ENCODE data around the gene SYDE2.

The SYDE2 gene

DNA sequence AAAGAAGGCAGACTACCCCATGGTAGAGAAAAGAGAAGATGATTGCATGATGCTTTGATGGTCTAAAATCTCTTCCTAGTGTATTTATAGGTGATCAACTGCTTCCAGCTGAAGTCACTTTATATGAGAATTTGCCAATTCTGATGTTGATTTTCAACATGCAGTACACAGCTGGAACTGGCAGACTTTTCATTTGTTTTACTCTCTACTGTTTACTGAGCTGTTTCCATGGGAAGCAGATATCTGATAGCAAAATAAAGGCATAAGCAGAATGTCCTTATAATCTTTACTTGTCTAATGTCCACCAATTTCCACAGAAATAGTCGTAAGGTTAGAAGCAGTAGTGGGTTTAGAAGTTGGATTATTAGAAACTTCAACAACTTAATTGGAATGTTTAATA, 74.9 kb downstream of the SYDE2 start:
- no peak for DNase-seq (ENCODE audit: low spot score)

- DNase-seq (ENCODE audit: low spot score) = no peak
Observed at GRCh38 chr1:85124091-85124490, 76.7 kb downstream of the SYDE2 start.

- no peak for DNase-seq (ENCODE audit: low spot score)
Observed at GRCh38 chr1:85122169-85122568, 78.6 kb downstream of the SYDE2 start.

DNA sequence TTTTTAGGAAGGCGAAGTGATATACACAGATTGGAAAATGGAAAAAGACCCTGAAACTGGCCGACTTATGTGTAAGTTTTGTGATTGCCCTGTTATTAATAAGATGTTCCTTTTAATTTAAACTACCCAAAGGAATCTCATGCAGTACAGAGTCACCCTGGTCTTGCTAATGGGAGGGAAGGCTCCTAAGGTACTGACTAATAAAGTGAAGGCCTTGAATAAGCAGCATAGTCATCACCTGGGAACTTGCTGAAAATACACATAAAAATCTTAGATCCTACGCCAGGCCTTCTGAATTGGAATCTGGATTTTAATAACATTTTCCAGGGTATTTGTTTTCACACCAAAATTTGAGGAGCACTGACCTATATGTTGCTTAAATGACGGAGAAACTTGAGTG, 79.1 kb downstream of the SYDE2 start:
- DNase-seq (ENCODE audit: low spot score) = no peak

DNA sequence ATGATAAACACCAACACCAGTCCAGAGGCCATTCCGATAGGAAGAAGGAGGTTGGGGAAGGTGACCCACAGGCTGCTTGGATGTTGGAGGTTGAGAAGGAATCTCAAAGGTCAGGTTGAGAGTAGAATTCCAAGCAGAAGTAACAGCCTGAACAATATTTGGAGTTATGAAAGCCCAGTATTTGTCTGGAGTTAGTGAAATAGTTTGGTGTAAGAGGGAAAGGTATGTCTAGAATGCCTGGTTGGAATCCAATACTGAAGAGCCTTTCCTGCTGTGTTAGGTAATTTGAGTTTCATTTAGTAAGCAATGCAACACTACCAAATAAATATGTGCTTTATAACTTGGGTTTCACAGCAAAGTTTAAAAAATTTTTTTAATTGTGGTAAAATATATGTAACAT, 82.1 kb downstream of the SYDE2 start:
- DNase-seq (ENCODE audit: low spot score) = peak; percentile 33

DNA sequence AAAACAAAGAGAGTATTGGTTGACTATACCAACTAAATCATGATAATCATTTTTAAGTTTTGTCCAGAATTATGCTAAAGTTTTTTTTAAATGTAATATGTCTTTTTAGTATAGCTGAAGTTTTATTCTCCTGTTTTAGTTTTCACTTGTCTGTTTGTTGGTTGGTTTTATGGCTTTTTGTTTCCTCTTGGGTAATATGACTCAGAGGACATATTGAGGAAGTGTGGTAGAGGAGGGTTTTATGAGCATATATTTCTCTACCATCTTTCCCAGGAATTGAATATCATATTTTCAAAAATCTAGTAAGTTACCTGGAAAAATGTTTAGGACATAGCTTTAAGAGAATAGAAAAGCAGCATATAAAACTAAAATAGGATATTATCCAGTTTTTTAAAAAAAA, 84.0 kb downstream of the SYDE2 start:
- peak; percentile 19 for DNase-seq (ENCODE audit: low spot score)

DNA sequence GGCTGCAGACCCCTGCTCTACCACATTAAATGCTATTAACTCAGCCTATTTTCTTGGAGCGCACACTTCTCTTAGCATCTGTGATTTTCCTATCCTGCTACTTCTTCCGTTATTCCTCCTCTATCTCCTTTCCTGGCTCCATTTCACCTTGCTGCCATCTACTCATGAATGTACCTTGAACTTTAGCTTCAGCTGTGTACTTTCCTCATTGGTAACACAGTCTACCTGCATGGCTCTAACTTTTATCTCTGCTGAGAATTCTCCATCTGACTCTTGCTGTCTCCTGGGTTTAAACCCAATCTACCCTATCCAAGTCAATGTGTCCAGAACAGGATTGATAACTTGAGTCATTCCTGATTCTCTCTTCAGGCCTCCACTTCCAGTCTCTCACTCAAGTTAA, 84.9 kb downstream of the SYDE2 start:
- DNase-seq (ENCODE audit: low spot score) = no peak

GRCh38 chr1:85111695-85112094, 89.1 kb downstream of the SYDE2 start:
- no peak for DNase-seq (ENCODE audit: low spot score)

- DNase-seq (ENCODE audit: low spot score) = peak; percentile 86
Observed at GRCh38 chr1:85109475-85109874, 91.3 kb downstream of the SYDE2 start.

All from GM03348 (cell line).